Measurements from ENCODE around the gene ZNF512B.

Gene ZNF512B

DNA sequence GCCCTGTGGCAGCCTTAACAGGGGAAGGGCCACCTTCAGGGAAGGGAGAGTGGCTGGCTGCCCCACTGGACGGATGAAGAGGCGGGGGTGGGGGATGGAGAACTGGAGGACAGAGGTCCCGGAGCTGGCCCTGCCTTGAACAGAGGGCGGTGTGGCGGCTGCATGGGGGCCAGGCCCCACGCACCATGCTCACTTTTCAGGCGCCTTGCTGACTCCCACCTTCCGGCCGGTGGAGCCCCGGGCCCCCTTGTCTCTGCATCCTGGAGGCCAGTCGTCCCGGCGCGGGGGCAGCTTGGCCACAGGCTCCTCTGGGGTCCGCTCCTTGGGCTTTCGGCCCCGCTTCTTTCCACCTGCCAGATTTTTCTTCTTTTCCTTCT is 10.0 kb downstream of the ZNF512B start:
- H3K4me1 ChIP-seq (ENCODE audit: low read depth, poor library complexity, severe bottlenecking) = peaks cover 27% of the 10 kb centered on the region
- no peaks in the 10 kb centered on the region for H4K20me1 ChIP-seq (ENCODE audit: insufficient read depth)
- H3K9ac ChIP-seq = no peak overlapping the region
- H3K4me3 ChIP-seq (IDR thresholded peaks at IDR 0.05; ENCODE audit: insufficient read depth, low read depth, low read length) = no peak overlapping the region
- no peak overlapping the region for H3K27ac ChIP-seq
- TF ChIP-seq, protein P1, sequence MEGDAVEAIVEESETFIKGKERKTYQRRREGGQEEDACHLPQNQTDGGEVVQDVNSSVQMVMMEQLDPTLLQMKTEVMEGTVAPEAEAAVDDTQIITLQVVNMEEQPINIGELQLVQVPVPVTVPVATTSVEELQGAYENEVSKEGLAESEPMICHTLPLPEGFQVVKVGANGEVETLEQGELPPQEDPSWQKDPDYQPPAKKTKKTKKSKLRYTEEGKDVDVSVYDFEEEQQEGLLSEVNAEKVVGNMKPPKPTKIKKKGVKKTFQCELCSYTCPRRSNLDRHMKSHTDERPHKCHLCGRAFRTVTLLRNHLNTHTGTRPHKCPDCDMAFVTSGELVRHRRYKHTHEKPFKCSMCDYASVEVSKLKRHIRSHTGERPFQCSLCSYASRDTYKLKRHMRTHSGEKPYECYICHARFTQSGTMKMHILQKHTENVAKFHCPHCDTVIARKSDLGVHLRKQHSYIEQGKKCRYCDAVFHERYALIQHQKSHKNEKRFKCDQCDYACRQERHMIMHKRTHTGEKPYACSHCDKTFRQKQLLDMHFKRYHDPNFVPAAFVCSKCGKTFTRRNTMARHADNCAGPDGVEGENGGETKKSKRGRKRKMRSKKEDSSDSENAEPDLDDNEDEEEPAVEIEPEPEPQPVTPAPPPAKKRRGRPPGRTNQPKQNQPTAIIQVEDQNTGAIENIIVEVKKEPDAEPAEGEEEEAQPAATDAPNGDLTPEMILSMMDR (conservative IDR thresholded peaks at IDR 0.05; ENCODE audit: low read depth, low read length) = no peak
- H2AFZ ChIP-seq (ENCODE audit: low read depth) = no peak overlapping the region
- H3K4me2 ChIP-seq = no peak overlapping the region
- no peaks in the 10 kb centered on the region; the same call in 1 of the 2 replicates for H3K36me3 ChIP-seq (ENCODE audit: insufficient read depth)
- H3K27me3 ChIP-seq (ENCODE audit: insufficient read depth, low read depth) = no peaks in the 10 kb centered on the region
- peaks cover 14% of the 10 kb centered on the region for H3K79me2 ChIP-seq (ENCODE audit: insufficient read depth, low read depth)

DNA sequence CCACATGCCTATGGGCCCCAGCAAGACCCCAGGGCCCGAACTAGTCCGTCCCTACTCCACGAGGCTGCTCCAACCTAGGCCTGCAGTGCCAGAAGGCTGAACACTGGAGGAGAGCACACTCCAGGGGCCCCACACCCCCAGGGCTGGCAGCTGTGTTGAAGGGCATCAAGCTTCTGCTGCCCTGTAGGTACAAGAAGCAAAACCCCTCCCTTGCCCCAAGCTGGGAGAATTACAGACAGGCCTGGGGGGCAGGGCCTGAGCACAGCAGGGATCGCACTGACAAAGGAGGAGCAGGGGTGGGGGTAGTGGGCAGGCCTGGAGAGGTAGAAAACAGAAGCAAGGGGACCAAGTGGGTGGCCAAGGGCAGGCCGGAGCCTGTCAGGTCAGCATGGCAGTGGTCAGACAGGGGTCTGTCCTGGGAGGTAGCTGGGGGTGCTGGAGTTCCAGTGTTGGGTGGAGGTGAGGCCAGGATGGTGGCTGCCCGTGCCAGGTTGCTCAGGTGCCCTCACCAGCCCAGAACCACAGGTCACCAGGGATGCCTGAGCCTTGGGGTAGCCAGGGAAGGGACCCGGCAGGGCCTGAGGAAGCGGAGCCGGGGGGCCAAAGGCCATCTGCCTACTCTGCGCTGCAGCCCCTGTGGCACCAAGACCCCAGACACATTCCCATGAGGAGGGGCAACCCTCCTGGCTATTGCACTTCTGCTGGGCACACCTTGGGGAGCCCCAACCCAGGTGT is 10.6 kb downstream of the ZNF512B start:
- Histone ChIP-seq H3K27ac (no peak overlapping the region), H4K20me1 (ENCODE audit: insufficient read depth) (0 out of 2 replicates have a peak, but pooled peaks cover 2% of the 10 kb centered on the region), H3K4me1 (ENCODE audit: low read depth, poor library complexity, severe bottlenecking) (peaks cover 29% of the 10 kb centered on the region), H3K4me2 (no peak overlapping the region; the same call in 1 of the 2 replicates), H3K27me3 (ENCODE audit: insufficient read depth, low read depth) (no peaks in the 10 kb centered on the region), H3K4me3 (IDR thresholded peaks at IDR 0.05; ENCODE audit: insufficient read depth, low read depth, low read length) (no peak overlapping the region), H3K79me2 (ENCODE audit: insufficient read depth, low read depth) (peaks cover 20% of the 10 kb centered on the region), H2AFZ (ENCODE audit: low read depth) (no peak overlapping the region), H3K9ac (no peak overlapping the region), H3K36me3 (ENCODE audit: insufficient read depth) (no peaks in the 10 kb centered on the region; the same call in 1 of the 2 replicates)
- TF ChIP-seq, protein P1 (conservative IDR thresholded peaks at IDR 0.05; ENCODE audit: low read depth, low read length) = no peak

DNA sequence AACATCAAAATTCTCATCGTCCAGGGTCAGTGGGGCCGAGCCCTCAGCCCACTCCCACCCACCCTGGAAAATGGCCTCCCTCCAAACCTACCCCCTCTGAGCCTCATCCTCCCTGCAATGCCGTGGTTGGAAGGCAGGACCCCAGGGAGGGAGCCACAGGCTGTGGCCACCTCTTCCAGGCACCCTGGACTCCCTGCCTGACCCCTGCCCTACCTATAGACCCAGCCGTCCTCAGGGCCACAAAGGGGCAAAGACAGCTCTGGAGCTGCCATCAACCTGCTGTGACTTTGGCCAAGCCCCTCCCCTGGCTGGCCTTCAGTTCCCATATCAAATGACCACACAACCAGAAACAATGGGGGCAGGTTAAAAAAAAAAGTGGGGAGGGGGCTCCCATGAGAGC is 11.3 kb downstream of the ZNF512B start:
- H3K9ac ChIP-seq = no peak overlapping the region
- H3K27ac ChIP-seq = peak overlapping the region; percentile 80; the same call in 1 of the 2 replicates
- H3K4me3 ChIP-seq (IDR thresholded peaks at IDR 0.05; ENCODE audit: insufficient read depth, low read depth, low read length) = no peak overlapping the region
- H2AFZ ChIP-seq (ENCODE audit: low read depth) = no peak overlapping the region
- peaks cover 29% of the 10 kb centered on the region for H3K4me1 ChIP-seq (ENCODE audit: low read depth, poor library complexity, severe bottlenecking)
- peaks cover 27% of the 10 kb centered on the region for H3K79me2 ChIP-seq (ENCODE audit: insufficient read depth, low read depth)
- H3K36me3 ChIP-seq (ENCODE audit: insufficient read depth) = no peaks in the 10 kb centered on the region; the same call in 1 of the 2 replicates
- TF ChIP-seq, protein P1 (conservative IDR thresholded peaks at IDR 0.05; ENCODE audit: low read depth, low read length) = no peak
- no peaks in the 10 kb centered on the region for H3K27me3 ChIP-seq (ENCODE audit: insufficient read depth, low read depth)
- H3K4me2 ChIP-seq = peak overlapping the region; percentile 100; the same call in 1 of the 2 replicates
- 0 out of 2 replicates have a peak, but pooled peaks cover 5% of the 10 kb centered on the region for H4K20me1 ChIP-seq (ENCODE audit: insufficient read depth)

DNA sequence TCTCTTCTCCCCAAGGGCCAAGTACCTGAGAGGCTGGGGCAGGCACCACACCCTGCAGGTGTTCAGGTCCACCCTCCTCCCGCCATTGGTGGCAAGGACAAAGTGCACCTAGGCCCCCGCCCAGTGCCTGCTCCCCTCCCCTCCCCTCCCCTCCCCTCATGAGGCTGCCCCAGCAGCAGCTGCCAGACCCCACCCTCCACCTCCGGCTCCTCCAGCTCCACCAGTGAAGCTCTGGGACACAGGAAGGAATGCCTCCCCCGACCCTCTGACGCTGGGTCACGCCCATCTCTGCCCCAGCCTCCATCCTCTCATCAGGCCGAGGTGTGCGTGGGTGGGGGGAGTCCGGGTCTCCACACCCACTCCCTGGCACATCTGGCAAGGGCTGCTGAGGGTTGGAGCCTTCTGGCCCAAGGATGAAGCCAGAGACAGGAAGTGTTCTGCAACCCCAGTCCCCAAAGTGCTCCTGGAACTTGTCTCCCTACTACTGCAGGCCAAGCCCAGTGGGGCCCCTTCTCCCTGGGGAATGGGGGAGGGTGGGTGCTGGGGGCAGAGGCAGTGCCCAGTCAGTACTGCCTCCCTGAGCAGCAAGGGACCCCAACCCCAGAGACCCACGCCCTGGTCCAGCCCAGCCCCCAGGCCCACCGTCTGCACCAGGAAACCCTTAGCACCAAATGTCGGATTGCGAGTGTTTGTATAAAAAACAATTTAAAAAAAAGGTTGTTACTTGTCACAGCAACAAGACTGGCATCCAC is 11.9 kb downstream of the ZNF512B start:
- peak overlapping the region; percentile 100 for H3K4me2 ChIP-seq
- peak overlapping the region; percentile 69; the same call in 1 of the 2 replicates for H3K9ac ChIP-seq
- H3K4me3 ChIP-seq (IDR thresholded peaks at IDR 0.05; ENCODE audit: insufficient read depth, low read depth, low read length) = no peak overlapping the region
- no peaks in the 10 kb centered on the region for H3K27me3 ChIP-seq (ENCODE audit: insufficient read depth, low read depth)
- TF ChIP-seq, protein P1 (conservative IDR thresholded peaks at IDR 0.05; ENCODE audit: low read depth, low read length) = no peak
- peak overlapping the region; percentile 80 for H3K27ac ChIP-seq
- peaks cover 33% of the 10 kb centered on the region for H3K79me2 ChIP-seq (ENCODE audit: insufficient read depth, low read depth)
- peak overlapping the region; percentile 63; the same call in 1 of the 2 replicates for H2AFZ ChIP-seq (ENCODE audit: low read depth)
- H4K20me1 ChIP-seq (ENCODE audit: insufficient read depth) = 0 out of 2 replicates have a peak, but pooled peaks cover 5% of the 10 kb centered on the region
- peaks cover 34% of the 10 kb centered on the region for H3K4me1 ChIP-seq (ENCODE audit: low read depth, poor library complexity, severe bottlenecking)
- no peaks in the 10 kb centered on the region; the same call in 1 of the 2 replicates for H3K36me3 ChIP-seq (ENCODE audit: insufficient read depth)
